Measurements from ENCODE around the gene USP11. TPM values are rescaled to one million over a fixed set of nuclear protein-coding genes. Genes with fewer than 3 reads are reported as not detected.

USP11 gene
- total and polyA plus RNA-seq, 2 of the 8 experiments (the other 6 are each of a cell fraction or from before 2014, with no cell fraction given): 40.9 to 84.0 TPM

DNA sequence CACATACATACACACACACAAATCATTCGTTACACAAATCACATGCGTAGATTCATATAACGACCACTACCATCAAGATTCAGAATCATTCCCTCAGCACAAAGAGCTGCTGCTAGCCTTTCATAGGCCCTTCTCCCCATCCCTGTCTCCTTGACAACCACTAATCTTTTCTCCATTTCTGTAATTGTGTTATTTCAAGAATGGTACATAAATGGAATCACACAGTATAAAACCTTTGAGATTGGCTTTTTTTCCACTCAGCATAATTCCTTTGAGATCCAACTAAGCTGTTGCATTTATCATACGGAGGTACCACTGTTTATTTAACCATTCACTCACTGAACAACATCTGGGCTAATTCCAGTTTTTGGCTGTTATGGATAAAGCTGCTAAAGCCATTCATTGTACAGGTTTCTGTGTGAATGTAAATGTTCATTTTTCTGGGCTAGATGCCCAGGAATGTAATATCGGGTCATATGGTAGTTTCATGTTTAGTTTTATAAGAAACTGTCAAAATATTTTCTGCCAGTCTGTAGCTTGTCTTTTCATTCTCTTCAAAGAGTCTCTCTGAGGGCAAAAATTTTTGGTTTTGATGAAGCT is 64.1 kb downstream of the USP11 start:
- no peak for FAIRE-seq
- CTCF ChIA-PET (ENCODE audit: partially characterized antibody): interaction anchor here (0.6 to 1.2 kb wide), 2 partner anchors 15 to 17 kb away, joined by 3 read pairs; no protein-coding TSS in a partner anchor

More for the DNA sequence above, 64.1 kb downstream of the USP11 start:
- Histone ChIP-seq H3K27me3 (replicated peaks in 1 of 4; ENCODE audit: control insufficient read depth in 3 of 4, extremely low read depth in 1 of 4, insufficient read depth in 3 of 4, low read length in 3 of 4) (no peaks in the 10 kb centered on the region), H3K79me2 (ENCODE audit: control insufficient read depth in 1 of 2, insufficient read depth in 2 of 2, low read length in 2 of 2) (no peaks in the 10 kb centered on the region), H4K8ac (ENCODE audit: extremely low read depth, insufficient read depth, low read length) (no peak overlapping the region), H3K14ac (ENCODE audit: insufficient read length) (no peak overlapping the region), H3K4me1 (replicated peaks in 1 of 4; ENCODE audit: control insufficient read depth in 3 of 4, insufficient read depth in 4 of 4, low read length in 3 of 4) (0 out of 7 replicates have a peak, but pooled peaks cover 0 to 2% (median 0%) of the 10 kb centered on the region in 4 experiments), H3K36me3 (ENCODE audit: control insufficient read depth in 2 of 4, insufficient read depth in 4 of 4, low read length in 3 of 4) (no peaks in the 10 kb centered on the region), H2AFZ (ENCODE audit: low read length) (no peak overlapping the region), H2BK120ac (replicated peaks; ENCODE audit: low read depth, low read length) (no peak overlapping the region), H3K56ac (replicated peaks; ENCODE audit: insufficient read length, low read depth, low read length) (no peak overlapping the region), H3K4me3 (ENCODE audit: extremely low read depth in 1 of 4, insufficient read depth in 2 of 4, low read depth in 3 of 4, low read length in 4 of 4) (no peak overlapping the region), H3K4ac (replicated peaks; ENCODE audit: insufficient read length, low read depth, low read length) (no peak overlapping the region), H4K20me1 (replicated peaks in 1 of 2; ENCODE audit: control insufficient read depth in 1 of 2, insufficient read depth in 2 of 2, low read length in 2 of 2) (no peaks in the 10 kb centered on the region), H3K9me3 (ENCODE audit: insufficient read depth in 2 of 2, low read depth in 1 of 2, low read length in 1 of 2) (peaks cover 3 to 5% of the 10 kb centered on the region in 2 experiments; a peak in 1 of 4 replicates), H3K4me2 (ENCODE audit: insufficient read depth in 1 of 2, low read depth in 2 of 2, low read length in 2 of 2) (no peak overlapping the region), H4K91ac (replicated peaks; ENCODE audit: insufficient read length, low read length) (no peak overlapping the region), H2AK5ac (ENCODE audit: low read depth, low read length) (no peak overlapping the region), H3K23me2 (ENCODE audit: low read depth, low read length) (no peaks in the 10 kb centered on the region), H2BK20ac (ENCODE audit: low read length) (no peak overlapping the region), H3K9ac (replicated peaks in 1 of 4; ENCODE audit: extremely low read depth in 1 of 4, low read depth in 3 of 4, low read length in 3 of 4) (no peak overlapping the region), H3K18ac (ENCODE audit: extremely low read depth, low read length) (no peak overlapping the region), H3K23ac (ENCODE audit: insufficient read length) (no peak overlapping the region), H2BK5ac (ENCODE audit: low read depth, low read length) (no peak overlapping the region), H2BK12ac (ENCODE audit: low read depth, low read length) (no peak overlapping the region), H4K5ac (ENCODE audit: insufficient read length, low read depth, low read length) (no peak overlapping the region), H2BK15ac (ENCODE audit: low read length) (no peak overlapping the region), H3K27ac (ENCODE audit: low read depth, low read length) (no peak overlapping the region), H3K79me1 (ENCODE audit: low read depth, low read length) (no peaks in the 10 kb centered on the region)
- WGBS, 2 experiments (ENCODE audit: extremely low coverage in 1 of 2, insufficient coverage in 1 of 2, insufficient read length in 1 of 2, insufficient replicate concordance in 2 of 2, low coverage in 1 of 2, low lambda C conversion rate in 2 of 2, missing lambda C conversion rate in 1 of 2): 88% methylated on average over 5 of the region's 5 CpGs; no CpG with 5 or more reads in 1 of the 2 experiments
- TF ChIP-seq TBP (IDR thresholded peaks at IDR 0.05; ENCODE audit: low read depth, low read length) (no peak), CBX5 (IDR thresholded peaks at IDR 0.05; ENCODE audit: low read depth, low read length) (no peak), SAP30 (IDR thresholded peaks at IDR 0.05; ENCODE audit: insufficient read depth, insufficient replicate concordance, low read length) (no peak), JUND (IDR thresholded peaks at IDR 0.05; ENCODE audit: low read length) (no peak), TCF12 (IDR thresholded peaks at IDR 0.05; ENCODE audit: low read depth, low read length) (no peak)
- no peak for DNase-seq (ENCODE audit: low read depth in 1 of 2, low spot score in 2 of 2)
- POLR2A ChIA-PET (ENCODE audit: partially characterized antibody): no interaction called here

Data from H1 (cell line).